A673 (cell line): ENCODE data around the gene SYP.

ENCODE experiments used
- EZH2 ChIP-seq: fragments of 200-600 bp; sonication (generic); IDR thresholded peaks from 2 replicates; pipeline ENCODE4 v1.6.1; 2017; ENCODE audit warnings: borderline replicate concordance, low read depth, mild to moderate bottlenecking, mixed read lengths, antibody characterized with exemption, low read length; ENCODE audit not compliant: poor library complexity, severe bottlenecking
- TF ChIP-seq, protein P1 (sequence below): fragments of 300-800, 200-600 bp; sonication (generic); conservative IDR thresholded peaks from 2 replicates; pipeline ENCODE4 v1.5.1; 2017; ENCODE audit warnings: low read depth, mild to moderate bottlenecking, antibody characterized with exemption, low read length, moderate library complexity, mixed read lengths

DNA sequence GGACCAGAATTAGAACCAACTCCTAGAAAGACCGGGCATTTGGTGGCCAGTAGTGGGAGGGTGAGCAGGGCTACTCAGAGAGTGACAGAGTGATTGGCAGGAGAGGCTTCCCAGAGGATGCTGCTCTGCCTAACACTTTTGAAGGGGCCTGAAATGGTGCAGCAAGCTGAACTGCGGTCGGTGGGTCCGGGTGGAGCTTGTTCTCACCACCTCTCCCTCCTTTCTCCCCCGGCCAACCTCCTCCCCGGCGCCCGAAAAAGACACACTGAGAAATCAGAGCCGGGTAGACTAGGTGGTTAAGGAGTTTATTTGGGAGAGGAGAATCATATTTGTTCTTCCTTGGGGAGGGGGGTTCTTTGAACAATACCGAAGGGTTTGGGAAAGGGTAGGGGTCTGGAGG, 12.5 kb downstream of the SYP start:
- TF ChIP-seq, protein P1, sequence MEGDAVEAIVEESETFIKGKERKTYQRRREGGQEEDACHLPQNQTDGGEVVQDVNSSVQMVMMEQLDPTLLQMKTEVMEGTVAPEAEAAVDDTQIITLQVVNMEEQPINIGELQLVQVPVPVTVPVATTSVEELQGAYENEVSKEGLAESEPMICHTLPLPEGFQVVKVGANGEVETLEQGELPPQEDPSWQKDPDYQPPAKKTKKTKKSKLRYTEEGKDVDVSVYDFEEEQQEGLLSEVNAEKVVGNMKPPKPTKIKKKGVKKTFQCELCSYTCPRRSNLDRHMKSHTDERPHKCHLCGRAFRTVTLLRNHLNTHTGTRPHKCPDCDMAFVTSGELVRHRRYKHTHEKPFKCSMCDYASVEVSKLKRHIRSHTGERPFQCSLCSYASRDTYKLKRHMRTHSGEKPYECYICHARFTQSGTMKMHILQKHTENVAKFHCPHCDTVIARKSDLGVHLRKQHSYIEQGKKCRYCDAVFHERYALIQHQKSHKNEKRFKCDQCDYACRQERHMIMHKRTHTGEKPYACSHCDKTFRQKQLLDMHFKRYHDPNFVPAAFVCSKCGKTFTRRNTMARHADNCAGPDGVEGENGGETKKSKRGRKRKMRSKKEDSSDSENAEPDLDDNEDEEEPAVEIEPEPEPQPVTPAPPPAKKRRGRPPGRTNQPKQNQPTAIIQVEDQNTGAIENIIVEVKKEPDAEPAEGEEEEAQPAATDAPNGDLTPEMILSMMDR, result no peak
- no peak for TF ChIP-seq EZH2
